AG09319 (cell line): ENCODE results near the gene CYB5D1.
A peak's percentile ranks its signal among the peaks of the same experiment; 100 is the strongest.

Experiments
- DNase-seq: peaks from one replicate; pipeline ENCODE4 v3.0.0-alpha.2; 2010; ENCODE audit warnings: low read depth; ENCODE audit errors: extremely low read depth
- TF ChIP-seq, protein P1 (sequence below): IDR thresholded peaks from 2 replicates; pipeline ENCODE4 v1.5.1; 2011; ENCODE audit warnings: low read depth, mild to moderate bottlenecking, inconsistent platforms, low read length, moderate library complexity

The CYB5D1 gene

GRCh38 chr17:7834542-7834956, 23.3 kb upstream of the CYB5D1 start:
- DNase-seq: no peak
- TF ChIP-seq, protein P1, sequence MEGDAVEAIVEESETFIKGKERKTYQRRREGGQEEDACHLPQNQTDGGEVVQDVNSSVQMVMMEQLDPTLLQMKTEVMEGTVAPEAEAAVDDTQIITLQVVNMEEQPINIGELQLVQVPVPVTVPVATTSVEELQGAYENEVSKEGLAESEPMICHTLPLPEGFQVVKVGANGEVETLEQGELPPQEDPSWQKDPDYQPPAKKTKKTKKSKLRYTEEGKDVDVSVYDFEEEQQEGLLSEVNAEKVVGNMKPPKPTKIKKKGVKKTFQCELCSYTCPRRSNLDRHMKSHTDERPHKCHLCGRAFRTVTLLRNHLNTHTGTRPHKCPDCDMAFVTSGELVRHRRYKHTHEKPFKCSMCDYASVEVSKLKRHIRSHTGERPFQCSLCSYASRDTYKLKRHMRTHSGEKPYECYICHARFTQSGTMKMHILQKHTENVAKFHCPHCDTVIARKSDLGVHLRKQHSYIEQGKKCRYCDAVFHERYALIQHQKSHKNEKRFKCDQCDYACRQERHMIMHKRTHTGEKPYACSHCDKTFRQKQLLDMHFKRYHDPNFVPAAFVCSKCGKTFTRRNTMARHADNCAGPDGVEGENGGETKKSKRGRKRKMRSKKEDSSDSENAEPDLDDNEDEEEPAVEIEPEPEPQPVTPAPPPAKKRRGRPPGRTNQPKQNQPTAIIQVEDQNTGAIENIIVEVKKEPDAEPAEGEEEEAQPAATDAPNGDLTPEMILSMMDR: no peak

DNA sequence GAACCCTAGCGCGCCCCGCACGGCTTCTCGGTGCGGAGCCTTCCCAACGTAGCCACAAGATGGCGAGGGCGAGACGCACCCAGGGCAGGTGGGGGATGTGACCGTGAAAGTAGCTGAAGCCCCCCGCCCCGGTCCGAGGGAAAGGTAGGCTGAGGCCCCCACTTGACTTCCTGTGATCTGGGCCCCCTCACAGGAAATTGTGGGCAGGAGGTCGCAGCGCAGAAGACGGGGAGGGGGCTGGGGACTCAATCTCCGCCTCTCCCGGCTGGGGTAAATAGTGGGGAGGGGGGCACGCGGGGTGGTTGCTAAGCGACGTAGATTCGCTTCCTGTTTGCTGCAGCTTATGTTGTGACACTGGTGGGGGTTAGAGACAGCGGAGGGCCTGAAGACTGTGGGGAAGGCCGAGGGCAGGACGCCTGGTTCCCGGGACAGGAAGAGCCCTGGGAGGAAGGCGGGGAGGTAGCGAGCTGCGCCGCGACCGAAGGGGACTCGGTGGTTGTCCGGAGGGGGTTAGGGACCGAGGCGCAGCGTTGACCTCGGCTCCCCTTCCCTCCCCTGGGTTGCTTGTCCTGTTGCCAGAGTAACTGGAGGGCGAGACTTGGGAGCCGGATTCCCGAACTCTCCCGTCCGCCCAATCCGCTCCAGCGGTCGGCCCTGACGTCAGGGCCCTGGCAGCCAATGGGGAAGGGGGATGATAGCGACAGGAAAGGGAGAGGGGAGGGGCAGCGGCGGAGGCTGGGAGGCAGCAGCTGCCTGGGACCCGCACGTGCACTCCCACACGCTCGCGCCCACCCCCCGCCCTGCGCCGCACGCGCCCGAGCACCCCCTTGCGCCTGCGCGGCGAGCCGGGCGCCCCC, 22.6 kb upstream of the CYB5D1 start:
- DNase-seq: peak; percentile 97
- TF ChIP-seq, protein P1: peak; percentile 83

- TF ChIP-seq, protein P1: no peak
- no peak for DNase-seq
Observed at GRCh38 chr17:7835814-7836595, 21.8 kb upstream of the CYB5D1 start.

DNA sequence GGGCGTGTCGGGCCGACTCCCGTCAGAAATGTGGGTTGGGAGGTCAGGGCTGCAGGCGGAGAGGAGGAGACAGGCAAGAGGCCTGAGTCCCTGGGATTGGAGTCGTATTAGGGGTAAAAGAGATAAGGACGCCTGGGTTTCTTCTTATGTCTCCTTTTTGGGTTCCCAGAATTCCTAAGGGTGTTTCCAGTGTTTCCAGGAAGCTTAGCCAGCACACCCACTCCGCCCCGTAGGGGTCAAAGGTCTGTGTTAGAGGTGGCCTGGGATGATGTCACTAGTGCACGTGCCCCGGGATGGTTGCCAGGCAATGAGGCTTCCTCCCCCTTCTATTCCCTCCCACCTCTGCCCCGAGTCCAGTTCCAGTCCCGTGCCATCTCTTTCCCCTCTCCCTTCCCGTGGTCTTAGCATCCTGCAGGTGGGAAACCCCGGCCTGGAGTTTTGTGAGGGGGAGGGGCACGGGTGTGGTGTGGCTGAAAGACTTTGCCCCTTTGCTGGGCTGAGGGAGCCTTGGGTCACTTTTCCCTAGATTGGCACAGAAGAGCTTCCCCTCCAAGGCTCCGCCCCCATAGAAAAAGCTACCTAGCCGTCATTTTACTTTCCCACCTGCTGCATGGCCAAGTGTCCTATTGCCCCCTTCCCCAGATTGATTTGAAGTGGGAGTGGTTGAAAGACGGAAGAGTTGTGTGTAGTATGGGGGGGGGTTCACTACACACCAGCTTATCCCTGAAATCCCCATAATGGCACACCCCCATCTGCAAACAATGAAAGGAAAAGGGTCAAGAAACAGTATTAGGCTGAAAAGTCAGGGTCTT, 21.0 kb upstream of the CYB5D1 start:
- DNase-seq: peak; percentile 92
- TF ChIP-seq, protein P1: no peak

GRCh38 chr17:7837408-7838088, 20.3 kb upstream of the CYB5D1 start:
- DNase-seq: no peak
- TF ChIP-seq, protein P1: no peak

- no peak for DNase-seq
- TF ChIP-seq, protein P1: no peak
Observed at GRCh38 chr17:7838090-7839075, 19.4 kb upstream of the CYB5D1 start.
